Right forelimb (tissue), 1 donor: ENCODE measurements around the gene EVI5L.
A peak's percentile ranks its signal among the peaks of the same experiment; 100 is the strongest.
"Not testable (repeated sequence)": the region's sequence is repeated elsewhere in the genome, so short reads cannot be mapped to it uniquely, and the experiment has no call there.

Experiments used
- DNase-seq: peaks from one replicate; pipeline ENCODE4 v3.0.0-alpha.2; 2018

EVI5L gene

GRCh38 chr19:7847664-7848063 lies 17.6 kb downstream of the EVI5L start:
- no peak for DNase-seq

GRCh38 chr19:7848779-7849457 lies 18.9 kb downstream of the EVI5L start:
- no peak for DNase-seq

GRCh38 chr19:7849631-7849999 lies 19.6 kb downstream of the EVI5L start:
- DNase-seq, result no peak

DNA sequence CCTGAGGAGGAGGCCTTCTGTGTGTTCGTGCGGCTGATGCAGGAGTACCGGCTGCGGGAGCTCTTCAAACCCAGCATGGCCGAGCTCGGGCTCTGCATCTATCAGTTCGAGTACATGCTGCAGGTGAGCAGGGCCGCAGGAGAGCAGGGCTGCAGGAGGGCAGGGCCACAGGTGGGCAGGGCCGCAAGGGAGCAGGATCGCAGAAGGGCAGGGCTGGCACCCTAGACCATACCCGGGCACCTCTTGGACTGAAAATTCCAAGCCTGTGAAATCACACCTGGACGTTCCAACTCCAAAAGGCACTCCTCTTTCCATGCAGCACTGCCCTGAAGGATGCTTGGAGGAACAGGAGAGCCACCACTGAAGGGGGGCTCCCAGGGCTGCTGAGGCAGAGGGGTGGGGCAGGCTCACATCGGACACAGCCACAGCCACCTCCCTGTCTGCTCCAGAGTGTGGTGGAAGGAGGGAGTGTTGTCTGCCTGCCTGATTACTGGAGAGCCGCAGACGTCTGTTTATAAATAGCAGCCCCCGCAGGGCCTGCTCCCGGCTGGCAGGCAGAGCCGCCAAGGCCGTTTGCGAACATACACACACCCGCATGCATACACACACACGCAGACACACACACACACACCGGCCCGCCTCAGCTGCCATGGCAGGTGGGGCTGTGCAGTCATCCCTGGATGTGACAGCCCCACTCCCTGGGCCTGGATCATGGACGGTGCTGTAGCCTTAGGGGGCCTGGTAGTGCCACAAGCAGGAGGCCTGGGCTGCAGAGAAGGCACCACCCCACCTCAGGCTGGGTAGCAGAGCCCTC lies 20.2 kb downstream of the EVI5L start:
- no peak for DNase-seq

DNA sequence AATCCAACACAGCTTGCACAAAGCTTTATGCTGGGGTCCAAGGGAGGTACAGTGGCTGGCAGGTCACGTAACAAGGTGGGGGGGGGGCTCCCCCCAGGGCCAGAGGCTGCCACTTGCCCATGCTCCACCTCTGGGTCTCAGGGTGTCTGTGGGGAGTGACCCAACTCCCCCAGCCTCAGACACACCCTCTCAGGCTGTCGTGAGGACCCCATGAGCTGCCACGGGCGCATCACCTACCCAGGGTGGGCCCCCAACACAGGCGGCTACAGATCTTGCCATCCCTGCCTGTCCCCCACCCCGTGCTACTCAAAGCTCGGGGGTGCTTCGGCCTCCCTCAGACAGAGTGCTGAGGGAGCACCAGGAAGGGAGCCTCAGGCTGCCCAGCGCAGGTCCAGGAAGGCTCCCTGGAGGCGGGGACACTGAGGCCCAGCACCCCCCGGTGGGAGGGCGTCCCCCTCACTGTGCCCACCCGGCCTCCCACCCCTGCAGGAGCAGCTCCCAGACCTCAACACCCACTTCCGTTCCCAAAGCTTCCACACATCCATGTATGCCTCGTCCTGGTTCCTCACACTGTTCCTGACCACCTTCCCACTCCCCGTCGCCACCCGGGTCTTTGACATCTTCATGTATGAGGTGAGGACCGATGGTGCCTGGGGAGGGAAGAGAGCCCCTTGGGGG lies 21.1 kb downstream of the EVI5L start:
- no peak for DNase-seq

DNA sequence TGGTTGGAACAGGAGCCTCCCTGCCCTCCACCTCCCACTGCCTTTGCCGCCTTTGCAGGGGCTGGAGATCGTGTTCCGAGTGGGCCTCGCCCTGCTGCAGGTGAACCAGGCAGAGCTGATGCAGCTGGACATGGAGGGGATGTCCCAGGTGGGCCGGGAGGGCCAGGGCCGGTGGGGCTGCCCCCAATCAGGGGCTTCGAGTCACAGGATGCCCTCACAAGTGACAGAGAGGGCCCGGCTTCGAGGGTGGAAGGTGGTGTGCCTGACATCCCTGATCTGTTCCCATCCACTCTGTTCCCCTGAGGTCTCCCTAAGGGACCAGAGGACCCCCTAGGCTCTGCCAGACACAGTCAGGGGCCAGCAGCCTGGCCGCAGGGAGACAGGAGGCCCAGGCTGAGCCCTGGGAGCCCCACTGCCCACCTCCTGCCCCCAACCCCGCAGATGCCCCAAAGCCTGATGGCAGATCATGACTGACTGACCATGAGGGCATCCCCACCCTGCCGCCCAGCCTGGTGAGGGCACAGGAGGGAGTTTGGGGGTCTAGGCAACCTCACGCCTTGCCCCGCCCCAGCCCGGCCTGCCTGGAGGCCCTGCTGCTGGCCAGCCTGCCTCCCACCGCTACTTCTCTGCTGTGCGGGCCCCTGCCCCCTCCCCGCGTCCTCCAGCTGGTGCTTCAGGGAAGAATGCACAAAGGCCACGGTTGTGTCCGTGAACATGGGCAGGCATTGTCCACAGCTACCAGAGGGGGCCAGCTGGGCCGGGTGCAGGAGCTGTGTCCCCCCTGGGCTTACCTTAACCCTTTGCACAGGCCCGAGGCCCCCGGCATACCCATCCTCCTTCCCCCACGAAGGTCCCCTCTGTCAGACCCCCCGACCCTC lies 21.8 kb downstream of the EVI5L start:
- no peak for DNase-seq

DNA sequence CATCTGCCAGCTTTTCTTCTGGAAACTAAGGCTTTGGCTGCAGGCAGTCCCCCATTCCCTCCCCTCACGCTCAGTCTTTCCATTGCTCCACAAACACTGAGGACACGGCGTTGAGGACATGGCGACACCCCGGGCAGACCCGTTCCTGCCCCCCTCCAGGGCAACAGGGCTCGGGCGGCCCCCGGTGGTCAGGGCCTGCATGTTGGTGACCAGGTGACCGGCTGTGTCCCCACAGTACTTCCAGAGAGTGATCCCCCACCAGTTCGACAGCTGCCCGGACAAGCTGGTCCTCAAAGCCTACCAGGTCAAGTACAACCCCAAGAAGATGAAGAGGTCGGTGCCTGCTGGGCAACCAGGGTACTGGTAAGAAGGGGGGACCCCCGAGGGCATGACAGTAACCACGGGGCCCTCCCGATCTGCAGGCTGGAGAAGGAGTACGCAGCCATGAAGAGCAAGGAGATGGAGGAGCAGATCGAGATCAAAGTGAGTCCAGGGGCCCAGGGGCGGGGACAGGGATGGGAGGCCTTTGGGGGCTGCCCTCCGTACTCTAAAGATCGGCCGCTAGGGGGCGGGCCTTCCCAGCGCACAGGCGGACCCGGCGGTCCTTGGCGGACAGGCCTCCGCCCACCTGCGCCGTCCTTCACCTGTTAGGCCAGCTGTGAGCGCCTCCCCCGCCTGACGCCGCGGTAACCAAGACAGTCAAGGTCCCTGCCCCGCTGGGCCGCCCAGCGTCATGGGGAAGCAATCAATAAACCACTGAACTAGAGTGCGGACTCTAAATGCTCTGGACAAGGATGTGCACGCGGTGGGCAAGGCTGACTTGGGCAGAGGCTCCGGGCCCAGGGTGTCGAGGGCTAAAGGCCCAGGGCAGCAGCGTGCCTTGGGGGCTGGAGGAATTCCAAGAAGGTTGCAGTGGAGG lies 23.1 kb downstream of the EVI5L start:
- DNase-seq, result peak; percentile 84

DNA sequence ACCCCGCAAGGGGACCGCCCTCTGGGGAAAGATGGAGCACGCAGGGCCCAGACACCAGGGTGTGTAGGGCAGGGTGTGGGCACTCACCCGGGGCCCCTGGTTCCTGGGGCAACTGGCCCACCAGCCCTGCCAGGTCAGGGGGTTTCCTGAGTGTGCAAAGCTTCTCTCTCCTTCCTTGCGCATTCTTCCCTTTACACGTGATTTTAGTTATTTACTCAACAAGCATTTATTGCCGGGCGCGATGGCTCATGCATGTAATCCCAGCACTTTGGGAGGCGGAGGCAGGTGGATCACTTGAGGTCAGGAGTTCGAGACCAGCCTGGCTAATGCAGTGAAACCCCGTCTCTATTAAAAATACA lies 23.7 kb downstream of the EVI5L start:
- DNase-seq, result no peak

DNA sequence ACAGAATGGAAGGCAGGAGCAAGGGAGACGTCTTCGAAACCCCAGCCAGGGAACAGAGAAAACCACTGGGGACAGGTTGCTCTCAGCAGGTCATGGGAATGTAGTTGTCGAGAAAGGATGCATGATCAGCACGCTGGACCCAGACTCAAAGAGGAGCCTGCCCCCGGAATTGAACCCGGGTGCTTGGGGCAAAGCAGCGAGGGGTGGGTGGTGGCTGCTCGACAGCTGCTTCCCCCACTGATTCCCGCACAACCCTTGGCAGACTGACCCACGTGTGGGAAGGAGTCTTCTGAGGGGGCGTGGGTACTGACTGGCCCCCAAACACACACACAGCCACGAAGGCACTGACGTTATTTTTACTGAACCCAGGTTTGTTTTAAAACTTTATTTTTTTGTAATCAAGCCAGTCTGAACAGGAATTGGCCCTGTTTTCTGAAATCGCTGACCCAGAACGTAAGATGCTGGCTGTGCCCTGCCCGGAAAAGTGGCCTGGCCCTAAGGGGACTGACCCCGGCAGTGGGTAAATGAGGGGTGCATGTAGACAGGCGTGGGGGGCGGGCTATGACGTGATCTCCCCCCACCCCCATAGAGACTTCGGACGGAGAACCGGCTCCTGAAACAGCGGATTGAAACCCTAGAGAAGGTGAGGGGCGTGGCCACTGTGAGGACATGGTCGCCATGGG lies 25.5 kb downstream of the EVI5L start:
- DNase-seq, result no peak

DNA sequence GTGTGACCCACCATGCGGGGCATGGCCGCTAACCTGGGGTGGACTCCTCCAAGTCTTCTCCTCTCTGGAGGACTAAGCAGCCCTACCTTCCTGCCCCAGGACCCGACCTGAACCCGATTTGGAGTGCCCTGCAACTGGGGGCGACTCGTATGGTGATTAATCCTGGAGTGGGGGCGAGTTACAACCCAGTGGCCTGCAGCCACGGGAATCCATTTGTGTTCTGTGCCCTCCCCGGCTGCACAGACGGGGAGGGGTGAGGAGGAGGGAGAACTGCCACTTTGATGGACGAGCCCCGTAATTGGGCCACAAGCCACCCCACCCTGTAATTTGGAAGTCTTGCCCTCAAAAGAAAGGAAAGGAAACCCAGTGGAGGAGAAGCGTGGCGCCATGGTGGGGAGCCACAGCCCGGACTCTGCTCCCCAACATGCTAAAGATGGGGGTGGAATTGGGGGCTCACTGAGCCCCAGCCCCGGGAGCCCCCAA lies 26.1 kb downstream of the EVI5L start:
- DNase-seq, result no peak

DNA sequence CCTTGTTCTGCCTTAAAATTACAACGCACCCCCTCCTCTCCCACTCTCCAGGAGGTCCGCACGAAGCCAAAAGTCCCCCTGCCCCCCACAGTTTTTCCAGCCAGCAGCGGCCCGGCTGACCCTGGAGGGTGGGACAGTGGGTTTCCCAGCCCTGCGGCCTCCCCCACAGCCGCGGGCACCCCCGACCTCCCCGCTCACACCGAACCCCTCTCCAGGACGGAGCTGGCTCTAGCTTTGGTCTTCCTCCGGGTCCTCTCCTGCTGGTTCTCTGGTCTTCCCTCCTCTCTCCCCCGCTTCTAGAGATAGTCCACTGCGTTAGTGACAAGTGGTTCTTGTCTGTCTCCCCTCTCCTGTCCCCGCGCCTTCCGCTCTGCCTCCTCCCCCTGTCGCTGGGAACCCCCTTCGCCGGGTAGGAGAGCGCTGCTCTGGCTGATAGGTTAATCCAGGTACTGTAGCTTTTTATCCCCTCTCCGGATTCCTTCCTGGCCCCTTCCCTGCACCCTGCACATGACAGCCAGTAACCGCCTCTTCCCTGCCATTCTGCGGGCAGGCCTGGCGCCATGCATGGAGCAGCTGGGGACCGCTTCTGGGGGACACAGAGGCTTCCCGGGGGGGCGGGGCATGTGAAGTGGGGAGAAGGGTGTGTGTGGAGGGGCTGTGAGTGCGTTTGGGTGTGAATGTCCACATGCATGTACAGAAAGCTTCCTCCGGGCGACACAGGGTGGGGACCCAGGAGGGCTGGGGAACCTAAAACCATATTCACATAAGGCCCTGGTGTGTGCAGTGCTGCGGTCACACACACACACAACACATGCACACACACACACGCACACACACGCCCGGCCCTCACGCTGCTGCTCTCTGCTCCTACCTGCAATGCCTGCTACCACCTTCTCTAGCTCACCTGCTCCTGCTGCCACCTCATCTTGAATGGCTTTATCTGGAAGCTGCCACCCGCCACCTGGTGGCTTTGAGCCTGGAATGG lies 27.0 kb downstream of the EVI5L start:
- no peak for DNase-seq

GRCh38 chr19:7857727-7858108 lies 27.7 kb downstream of the EVI5L start:
- DNase-seq, result no peak

DNA sequence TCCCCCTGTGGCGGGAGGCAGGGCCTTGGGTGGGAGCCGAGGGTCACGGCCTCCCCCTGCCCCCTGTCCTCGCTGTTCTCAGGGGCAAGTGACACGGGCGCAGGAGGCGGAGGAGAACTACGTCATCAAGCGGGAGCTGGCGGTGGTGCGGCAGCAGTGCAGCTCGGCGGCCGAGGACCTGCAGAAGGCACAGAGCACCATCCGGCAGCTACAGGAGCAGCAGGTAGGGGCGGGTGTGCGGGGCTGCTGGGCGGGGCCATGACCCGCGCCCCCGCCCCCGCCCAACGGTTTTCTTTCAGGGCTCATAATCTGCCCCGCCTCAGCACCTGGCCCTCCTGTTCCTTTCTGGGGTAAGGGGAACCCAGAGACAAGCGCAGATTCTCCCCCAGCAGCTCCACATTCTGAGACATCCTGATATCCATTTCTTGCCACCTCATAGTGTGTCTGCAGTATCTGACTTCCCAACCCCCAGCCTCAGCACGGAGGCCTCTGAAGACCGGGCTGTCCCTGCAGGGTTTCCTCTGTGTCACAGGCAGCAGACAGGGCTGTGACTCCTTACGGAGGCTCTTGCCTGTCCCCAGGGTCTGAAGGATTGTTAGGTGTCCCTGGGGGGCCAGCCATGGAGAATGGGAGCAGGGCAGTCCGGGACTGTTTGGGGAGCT lies 28.2 kb downstream of the EVI5L start:
- DNase-seq, result no peak

- not testable (repeated sequence) for DNase-seq
Measured at GRCh38 chr19:7859087-7859486, 29.1 kb downstream of the EVI5L start.

DNA sequence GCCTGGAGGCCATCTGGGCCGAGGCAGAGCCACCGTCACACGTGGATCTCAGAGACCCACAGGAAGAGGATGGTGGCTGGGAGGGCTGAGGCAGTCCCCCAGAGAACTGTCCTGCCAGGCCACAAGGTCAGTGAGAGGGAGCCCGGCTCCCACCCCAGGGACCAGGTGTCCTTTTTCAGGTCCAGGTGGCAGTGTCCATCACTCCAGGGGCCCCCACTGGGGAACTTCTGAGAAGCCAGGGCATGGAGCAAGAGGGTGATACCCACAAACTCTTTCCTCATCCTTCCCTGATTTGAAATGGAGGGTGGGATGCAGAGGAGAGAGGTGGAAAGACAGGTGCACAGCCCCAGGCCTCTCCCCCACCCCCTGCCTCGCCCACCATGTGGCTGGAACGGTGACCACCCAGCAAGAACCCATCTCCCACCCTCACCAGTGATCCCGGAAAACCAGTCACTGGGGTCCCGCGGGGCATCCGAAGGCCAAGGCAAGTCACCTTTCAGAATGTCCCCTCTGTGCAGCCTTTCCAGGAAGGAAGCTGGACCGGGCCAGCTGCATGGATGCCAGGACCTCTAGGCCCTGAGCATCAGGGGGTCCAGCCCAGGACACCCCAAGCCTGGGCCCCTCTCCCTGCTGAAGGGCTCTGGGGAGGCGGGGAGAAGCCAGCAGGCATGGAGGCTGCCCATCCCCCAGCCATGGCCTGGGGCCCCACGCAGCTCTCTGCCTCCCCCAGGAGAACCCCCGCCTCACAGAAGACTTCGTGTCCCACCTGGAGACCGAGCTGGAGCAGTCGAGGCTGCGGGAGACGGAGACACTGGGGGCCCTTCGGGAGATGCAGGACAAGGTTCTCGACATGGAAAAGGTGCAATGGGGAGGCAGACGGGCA lies 30.1 kb downstream of the EVI5L start:
- DNase-seq, result no peak

DNA sequence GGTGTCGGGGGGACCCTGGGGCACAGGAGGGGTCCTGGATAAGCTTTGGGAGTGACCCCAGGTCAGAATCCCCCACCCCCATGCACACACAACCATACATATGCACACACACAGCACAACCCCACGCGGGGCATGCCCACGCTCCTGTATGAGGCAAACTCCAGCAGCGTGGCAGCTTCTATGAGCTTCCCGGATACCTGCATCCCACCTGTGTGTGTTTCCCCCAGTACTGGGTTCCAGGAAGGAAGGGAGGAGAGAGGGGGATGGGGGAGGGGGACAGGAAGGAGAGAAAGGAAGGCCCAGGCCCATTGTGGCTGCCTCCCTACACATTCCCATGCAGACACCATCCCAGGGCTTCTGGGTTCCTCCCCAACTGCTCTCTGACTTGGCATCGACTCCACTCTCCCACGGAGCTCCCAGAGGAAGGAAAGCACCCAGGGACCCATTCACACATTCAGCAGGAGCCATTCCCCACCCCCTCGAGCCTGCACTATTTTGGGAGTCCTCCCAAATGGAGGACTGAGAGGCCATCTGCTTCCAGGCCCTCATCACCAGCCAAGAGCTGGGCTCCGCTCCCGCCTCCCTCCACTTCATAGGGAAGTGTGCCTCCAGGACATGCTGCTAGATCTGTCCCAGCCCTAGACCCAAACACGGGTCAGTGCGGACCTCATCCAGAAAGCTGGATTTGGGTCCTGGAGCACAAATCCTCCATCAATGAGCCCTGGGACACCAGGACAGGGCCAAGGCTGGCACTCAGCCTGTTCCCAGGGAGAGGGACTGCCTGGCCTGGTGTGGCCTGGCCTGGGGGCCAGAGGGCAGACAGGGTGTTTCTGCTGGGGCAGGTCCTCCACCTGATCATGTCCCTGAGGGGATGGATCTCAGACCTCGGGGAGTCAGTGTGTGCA lies 30.9 kb downstream of the EVI5L start:
- no peak for DNase-seq
